OCI-LY7 (cell line): ENCODE measurements around the gene MTAP. TPM values are rescaled to one million over a fixed set of nuclear protein-coding genes. Genes with fewer than 3 reads are reported as not detected.

Experiments
- BruUV-seq: library from RNA; stranded (reverse); fragments of 400-500 nt; replicated peaks from 2 replicates; lab custom pipeline; 2021; lab: Mats Ljungman, UMichigan
- CTCF ChIA-PET: fragments of 300-600 bp; sonication (Branson Sonifier 250); formaldehyde crosslinking; loops from one replicate; lab custom pipeline; 2022; ENCODE audit warnings: antibody characterized with exemption; ENCODE audit not compliant: unreplicated experiment; lab: Charles Lee
- POLR2A ChIA-PET: fragments of 300-600 bp; sonication (Branson Sonifier 250); formaldehyde crosslinking; loops from one replicate; lab custom pipeline; 2022; ENCODE audit warnings: antibody characterized with exemption; lab: Charles Lee
- DNase-seq: peaks from one replicate; pipeline ENCODE4 v3.0.0-alpha.2; 2015; ENCODE audit warnings: low spot score
- H2AFZ ChIP-seq: fragments of 200-600 bp; sonication (generic), shearing (Covaris generic); 2 replicates; pipeline ENCODE4 v1.6.1; 2014; ENCODE audit warnings: mild to moderate bottlenecking, antibody characterized with exemption, low read length, moderate library complexity
- H3K27ac ChIP-seq: fragments of 200-600 bp; sonication (generic); 2 replicates; pipeline ENCODE4 v1.5.1; 2014; ENCODE audit warnings: mixed run types, low read depth, mild to moderate bottlenecking, moderate library complexity, low read length, inconsistent platforms; ENCODE audit not compliant: poor library complexity, severe bottlenecking
- H3K36me3 ChIP-seq: fragments of 200-600 bp; sonication (generic); 2 replicates; pipeline ENCODE4 v1.6.1; 2014; ENCODE audit warnings: mild to moderate bottlenecking, antibody characterized with exemption, low read length, moderate library complexity, mixed read lengths; ENCODE audit not compliant: insufficient read depth
- H3K4me1 ChIP-seq: fragments of 200-600 bp; sonication (generic); 2 replicates; pipeline ENCODE4 v1.5.1; 2014; ENCODE audit warnings: mild to moderate bottlenecking, low read length; ENCODE audit not compliant: insufficient read depth, poor library complexity, severe bottlenecking
- H3K4me2 ChIP-seq: fragments of 200-600 bp; sonication (generic); 2 replicates; pipeline ENCODE4 v1.6.1; 2014; ENCODE audit warnings: mild to moderate bottlenecking, low read length
- H3K4me3 ChIP-seq: fragments of 200-600 bp; sonication (generic); 2 replicates; pipeline ENCODE4 v1.5.1; 2014; ENCODE audit warnings: mild to moderate bottlenecking, low read depth, low read length; ENCODE audit not compliant: poor library complexity, severe bottlenecking
- H3K79me2 ChIP-seq: fragments of 200-600 bp; sonication (generic); 2 replicates; pipeline ENCODE4 v1.6.1; 2016; ENCODE audit warnings: low read depth, mild to moderate bottlenecking, low read length, moderate library complexity, mixed read lengths; ENCODE audit not compliant: insufficient read depth
- H3K9me2 ChIP-seq: fragments of 200-600 bp; sonication (generic); 2 replicates; pipeline ENCODE4 v1.6.1; 2016; ENCODE audit warnings: mild to moderate bottlenecking, low read length, mixed read lengths; ENCODE audit not compliant: insufficient read depth
- H3K9me3 ChIP-seq: fragments of 200-600 bp; sonication (generic); 2 replicates; pipeline ENCODE4 v1.6.1; 2014; ENCODE audit warnings: mild to moderate bottlenecking, mixed run types, low read length, mixed read lengths
- H4K20me1 ChIP-seq: fragments of 200-600 bp; sonication (generic); 2 replicates; pipeline ENCODE4 v1.6.1; 2014; ENCODE audit warnings: mild to moderate bottlenecking, antibody characterized with exemption, low read length, moderate library complexity, mixed read lengths; ENCODE audit not compliant: insufficient read depth
- EZH2phosphoT487 ChIP-seq: fragments of 200-600 bp; sonication (generic); IDR thresholded peaks from 2 replicates; pipeline ENCODE4 v1.6.1; 2018; ENCODE audit warnings: low read depth, borderline replicate concordance, mild to moderate bottlenecking, mixed run types, antibody characterized with exemption, low read length, moderate library complexity, mixed read lengths
- intact Hi-C: fragments of 100-400 bp; cut with micrococcal nuclease; formaldehyde crosslinking; loops from one replicate; pipeline ENCODE4 v1.10.0; 2022; ENCODE audit not compliant: unreplicated experiment
- total RNA-seq, 2 experiments: library from RNA; depleted of rRNA in 1 of 2; stranded (reverse); fragments of >200 nt in 1 of 2; shearing (Covaris generic) in 1 of 2; gene quantifications; 2 replicates each; pipeline ENCODE4 v1.2.3, GENCODE V29; 2014 to 2022
- TF ChIP-seq, protein P1 (sequence below): fragments of 200-600 bp; sonication (generic); conservative IDR thresholded peaks from 2 replicates; pipeline ENCODE4 v1.5.1; 2014; ENCODE audit warnings: mild to moderate bottlenecking, antibody characterized with exemption, low read length, moderate library complexity, mixed read lengths

Gene MTAP
- total RNA-seq, 2 experiments from 2014 or later = 41.6 to 101 TPM

DNA sequence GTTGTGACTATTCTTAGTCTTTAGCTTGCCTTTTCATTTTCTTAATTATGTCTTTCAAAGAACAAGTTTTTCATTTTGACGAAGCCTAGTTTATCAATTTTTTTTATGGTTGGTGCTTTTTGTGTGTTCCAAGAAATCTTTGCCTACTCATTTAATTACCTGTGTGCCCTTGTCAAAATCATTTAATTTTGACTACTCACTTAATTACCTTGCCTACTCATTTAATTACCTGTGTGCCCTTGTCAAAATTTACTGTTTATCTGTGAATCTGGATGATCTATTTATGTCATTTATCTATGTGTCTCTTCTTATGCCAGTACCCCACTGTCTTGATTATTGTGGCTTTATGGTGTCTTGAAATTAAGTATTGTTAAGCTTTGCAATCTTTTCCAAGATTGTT, 63.9 kb downstream of the MTAP start:
- CTCF ChIA-PET = no interaction called here
- intact Hi-C loops = no loop called here

DNA sequence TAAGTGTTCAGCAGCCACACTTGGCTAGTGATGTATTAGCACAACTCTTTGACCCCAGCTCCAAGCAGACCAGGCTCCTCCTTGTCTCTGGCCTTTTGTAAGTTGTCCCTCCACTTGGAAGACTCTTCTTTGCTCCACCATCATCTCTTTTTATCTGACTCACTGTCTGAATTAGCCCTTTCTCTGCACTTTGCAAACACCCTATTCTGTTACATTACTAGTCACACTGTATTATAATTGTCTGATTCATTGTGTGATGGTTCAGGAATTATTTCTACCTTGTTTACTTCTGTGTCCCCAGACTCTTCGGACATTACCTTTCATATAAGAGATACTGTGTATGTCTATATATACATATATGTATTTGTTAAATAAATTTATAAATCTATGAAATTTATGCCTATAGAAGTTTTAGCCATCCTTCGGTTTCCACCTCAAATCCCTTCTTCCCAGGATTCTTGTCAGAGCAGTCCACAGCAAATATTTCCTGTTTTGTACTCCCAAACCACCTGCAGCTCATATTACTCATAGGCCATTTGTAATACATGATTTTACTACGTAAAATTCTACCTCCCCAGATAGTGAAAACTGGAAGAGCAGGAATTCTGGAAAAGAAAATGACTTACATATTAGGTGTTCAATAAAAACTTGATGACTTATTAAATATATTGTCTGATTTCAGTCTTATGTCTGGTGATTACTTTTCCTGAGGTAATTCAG, 69.0 kb downstream of the MTAP start:
- Histone ChIP-seq H3K4me3 (no peak overlapping the region), H3K27ac (no peak overlapping the region), H3K36me3 (peaks cover 59% of the 10 kb centered on the region), H4K20me1 (no peaks in the 10 kb centered on the region), H3K4me1 (no peaks in the 10 kb centered on the region), H3K9me2 (no peaks in the 10 kb centered on the region), H3K4me2 (no peak overlapping the region), H3K9me3 (no peaks in the 10 kb centered on the region), H3K79me2 (no peaks in the 10 kb centered on the region), H2AFZ (no peak overlapping the region)
- TF ChIP-seq EZH2phosphoT487 = no peak
- TF ChIP-seq, protein P1, sequence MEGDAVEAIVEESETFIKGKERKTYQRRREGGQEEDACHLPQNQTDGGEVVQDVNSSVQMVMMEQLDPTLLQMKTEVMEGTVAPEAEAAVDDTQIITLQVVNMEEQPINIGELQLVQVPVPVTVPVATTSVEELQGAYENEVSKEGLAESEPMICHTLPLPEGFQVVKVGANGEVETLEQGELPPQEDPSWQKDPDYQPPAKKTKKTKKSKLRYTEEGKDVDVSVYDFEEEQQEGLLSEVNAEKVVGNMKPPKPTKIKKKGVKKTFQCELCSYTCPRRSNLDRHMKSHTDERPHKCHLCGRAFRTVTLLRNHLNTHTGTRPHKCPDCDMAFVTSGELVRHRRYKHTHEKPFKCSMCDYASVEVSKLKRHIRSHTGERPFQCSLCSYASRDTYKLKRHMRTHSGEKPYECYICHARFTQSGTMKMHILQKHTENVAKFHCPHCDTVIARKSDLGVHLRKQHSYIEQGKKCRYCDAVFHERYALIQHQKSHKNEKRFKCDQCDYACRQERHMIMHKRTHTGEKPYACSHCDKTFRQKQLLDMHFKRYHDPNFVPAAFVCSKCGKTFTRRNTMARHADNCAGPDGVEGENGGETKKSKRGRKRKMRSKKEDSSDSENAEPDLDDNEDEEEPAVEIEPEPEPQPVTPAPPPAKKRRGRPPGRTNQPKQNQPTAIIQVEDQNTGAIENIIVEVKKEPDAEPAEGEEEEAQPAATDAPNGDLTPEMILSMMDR = no peak
- ChIA-PET POLR2A (interaction anchor here (1.5 kb wide), 1 partner anchor 13 kb away, joined by 3 read pairs; no protein-coding TSS in a partner anchor), CTCF (no interaction called here)
- DNase-seq = no peak
- no TSS peak for BruUV-seq
- intact Hi-C loops = no loop called here

More for the DNA sequence above, 63.9 kb downstream of the MTAP start:
- TF ChIP-seq, protein P1 = no peak
- TF ChIP-seq EZH2phosphoT487 = no peak
- H3K4me1 ChIP-seq = no peaks in the 10 kb centered on the region
- no peak overlapping the region for H3K27ac ChIP-seq
- no peaks in the 10 kb centered on the region for H3K79me2 ChIP-seq
- H3K4me3 ChIP-seq = no peak overlapping the region
- BruUV-seq = no TSS peak
- H4K20me1 ChIP-seq = no peaks in the 10 kb centered on the region
- H2AFZ ChIP-seq = no peak overlapping the region
- no peak overlapping the region for H3K4me2 ChIP-seq
- H3K9me3 ChIP-seq = no peaks in the 10 kb centered on the region
- H3K36me3 ChIP-seq = peaks cover 90% of the 10 kb centered on the region
- DNase-seq = no peak
- POLR2A ChIA-PET = interaction anchor here (0.6 to 1.6 kb wide), 6 partner anchors 9 to 665 kb away, joined by 3 to 5 read pairs (median 4); no protein-coding TSS in a partner anchor
- no peaks in the 10 kb centered on the region for H3K9me2 ChIP-seq

DNA sequence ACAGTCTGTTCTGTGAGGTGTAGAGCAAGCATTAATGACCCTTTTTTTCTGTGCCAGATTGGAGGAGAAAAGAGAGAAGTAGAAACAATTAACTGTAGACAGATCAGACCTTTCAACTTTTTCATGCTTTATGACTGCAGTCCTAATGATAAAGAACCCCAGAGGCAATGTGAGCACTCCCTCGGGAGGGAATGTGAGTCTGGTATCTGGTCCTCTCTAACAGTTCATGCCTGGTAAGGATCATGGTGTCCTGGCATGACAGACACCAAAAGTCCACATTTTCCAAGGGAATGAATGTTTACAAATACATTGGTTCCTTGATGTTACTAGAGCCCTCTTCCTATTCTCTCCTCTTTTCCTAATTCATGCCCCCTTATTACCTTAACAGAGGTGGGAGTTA, 70.3 kb downstream of the MTAP start:
- POLR2A ChIA-PET = interaction anchor here (0.6 to 1.0 kb wide), 2 partner anchors 14 to 28 kb away, joined by 3 to 5 read pairs; no protein-coding TSS in a partner anchor
- Histone ChIP-seq H2AFZ (no peak overlapping the region), H4K20me1 (no peaks in the 10 kb centered on the region), H3K9me3 (no peaks in the 10 kb centered on the region), H3K36me3 (peaks cover 58% of the 10 kb centered on the region), H3K4me2 (no peak overlapping the region), H3K27ac (no peak overlapping the region), H3K9me2 (no peaks in the 10 kb centered on the region), H3K79me2 (0 out of 2 replicates have a peak, but pooled peaks cover under 1% of the 10 kb centered on the region), H3K4me1 (no peaks in the 10 kb centered on the region), H3K4me3 (no peak overlapping the region)
- no TSS peak for BruUV-seq
- TF ChIP-seq, protein P1 = no peak
- no peak for TF ChIP-seq EZH2phosphoT487
- CTCF ChIA-PET = no interaction called here
- no peak for DNase-seq
- intact Hi-C loops = no loop called here
